Peyer's patch (tissue), 4 donors: Measurements from ENCODE around the gene PLXNA4. TPM values are rescaled to one million over a fixed set of nuclear protein-coding genes. Genes with fewer than 3 reads are reported as not detected.

Experiments used
- DNase-seq, 3 donors: peaks; one replicate each; pipeline ENCODE4 v3.0.0-alpha.2; 2017 to 2019
- H3K27ac ChIP-seq, 4 donors: fragments of 200-600 bp; sonication (generic); one replicate each; pipeline ENCODE4 v1.5.1; 2016 to 2019
- H3K27me3 ChIP-seq, 2 donors: fragments of 200-600 bp; sonication (generic); one replicate each; pipeline ENCODE4 v1.5.1; 2019
- H3K36me3 ChIP-seq, 3 donors: fragments of 200-600 bp; sonication (generic); one replicate each; pipeline ENCODE4 v1.5.1; 2016 to 2019
- H3K4me1 ChIP-seq, 4 donors: fragments of 200-600 bp; sonication (generic); one replicate each; pipeline ENCODE4 v1.5.1; 2016 to 2019
- H3K4me3 ChIP-seq, 4 donors: fragments of 200-600 bp; sonication (generic); 1 replicate in 3 of 4; 2 replicates in 1 of 4; pipeline ENCODE4 v1.5.1; 2016 to 2019; ENCODE audit warnings: mild to moderate bottlenecking in 1 of 4
- H3K9me3 ChIP-seq, 4 donors: fragments of 200-600 bp; sonication (generic); one replicate each; pipeline ENCODE4 v1.5.1; 2016 to 2019; ENCODE audit warnings: mild to moderate bottlenecking in 1 of 4
- POLR2A ChIP-seq, 2 donors: fragments of 450-650 bp; IDR thresholded peaks; one replicate each; pipeline ENCODE4 v1.5.1; 2017; ENCODE audit warnings: antibody characterized with exemption in 2 of 2, mild to moderate bottlenecking in 2 of 2, moderate library complexity in 2 of 2
- total RNA-seq, 4 donors: library from RNA; depleted of rRNA; stranded (reverse); fragments of >200 nt; gene quantifications; one replicate each; pipeline ENCODE4 v1.1.0, GENCODE V29; 2016
- TF ChIP-seq, protein P1 (sequence below), 6 experiments: fragments of 450-650 bp in 4 of 6; fragments of 200-600 bp in 2 of 6; sonication (generic) in 1 of 6; IDR thresholded peaks; one replicate each; pipeline ENCODE4 v1.5.1; 2017 to 2019; ENCODE audit warnings: antibody characterized with exemption in 6 of 6, mild to moderate bottlenecking in 3 of 6, moderate library complexity in 1 of 6

PLXNA4 gene
- total RNA-seq, 4 donors from 2014 or later, result 1.4 to 3.8 (median 3.0) TPM

DNA sequence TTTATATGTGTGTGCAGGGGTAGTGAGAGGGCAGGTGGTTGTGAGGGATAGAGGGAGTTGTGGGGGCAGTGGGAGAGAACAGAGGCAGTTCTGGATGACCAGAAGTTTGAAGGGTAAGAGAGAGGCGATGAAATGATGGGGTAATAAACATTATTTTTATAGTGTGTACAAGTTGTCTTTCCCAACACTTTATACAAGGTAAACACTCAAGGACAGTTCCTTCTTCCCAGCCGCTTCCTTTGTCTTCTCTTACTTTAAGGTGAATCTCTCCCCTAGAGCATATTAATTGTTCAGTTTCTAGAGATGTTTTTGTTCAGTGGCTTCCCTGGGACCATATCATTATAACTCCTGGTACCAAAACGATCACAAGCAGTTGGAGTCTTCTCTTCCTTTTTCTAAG lies 475.8 kb downstream of the PLXNA4 start:
- Histone ChIP-seq H3K4me3 (no peak overlapping the region), H3K27ac (no peak overlapping the region), H3K36me3 (no peaks in the 10 kb centered on the region), H3K9me3 (no peaks in the 10 kb centered on the region), H3K27me3 (no peaks in the 10 kb centered on the region), H3K4me1 (peaks cover 0 to 6% (median 0%) of the 10 kb centered on the region in 4 donors)
- no peak for TF ChIP-seq POLR2A (IDR thresholded peaks at IDR 0.05)
- TF ChIP-seq, protein P1, sequence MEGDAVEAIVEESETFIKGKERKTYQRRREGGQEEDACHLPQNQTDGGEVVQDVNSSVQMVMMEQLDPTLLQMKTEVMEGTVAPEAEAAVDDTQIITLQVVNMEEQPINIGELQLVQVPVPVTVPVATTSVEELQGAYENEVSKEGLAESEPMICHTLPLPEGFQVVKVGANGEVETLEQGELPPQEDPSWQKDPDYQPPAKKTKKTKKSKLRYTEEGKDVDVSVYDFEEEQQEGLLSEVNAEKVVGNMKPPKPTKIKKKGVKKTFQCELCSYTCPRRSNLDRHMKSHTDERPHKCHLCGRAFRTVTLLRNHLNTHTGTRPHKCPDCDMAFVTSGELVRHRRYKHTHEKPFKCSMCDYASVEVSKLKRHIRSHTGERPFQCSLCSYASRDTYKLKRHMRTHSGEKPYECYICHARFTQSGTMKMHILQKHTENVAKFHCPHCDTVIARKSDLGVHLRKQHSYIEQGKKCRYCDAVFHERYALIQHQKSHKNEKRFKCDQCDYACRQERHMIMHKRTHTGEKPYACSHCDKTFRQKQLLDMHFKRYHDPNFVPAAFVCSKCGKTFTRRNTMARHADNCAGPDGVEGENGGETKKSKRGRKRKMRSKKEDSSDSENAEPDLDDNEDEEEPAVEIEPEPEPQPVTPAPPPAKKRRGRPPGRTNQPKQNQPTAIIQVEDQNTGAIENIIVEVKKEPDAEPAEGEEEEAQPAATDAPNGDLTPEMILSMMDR (IDR thresholded peaks at IDR 0.05), result no peak
- DNase-seq, result no peak

DNA sequence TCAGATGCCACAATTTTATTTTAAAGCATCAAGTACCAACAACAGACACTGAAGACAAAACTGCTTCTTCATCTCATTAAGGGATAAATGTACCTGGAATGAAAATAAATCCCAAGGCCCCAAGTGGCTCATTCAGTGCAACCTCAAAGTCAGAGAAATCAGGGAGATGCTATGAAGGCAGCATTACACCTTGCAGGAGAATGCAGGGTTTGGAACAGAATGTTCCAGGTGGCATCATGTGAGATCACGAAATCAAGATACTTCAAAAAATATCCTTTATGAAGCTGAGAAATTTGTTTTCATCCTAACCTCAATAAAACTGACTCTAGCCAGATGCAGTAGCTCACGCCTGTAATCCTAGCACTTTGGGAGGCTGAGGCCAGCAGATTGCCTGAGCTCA lies 477.1 kb downstream of the PLXNA4 start:
- Histone ChIP-seq H3K27ac (no peak overlapping the region), H3K36me3 (no peaks in the 10 kb centered on the region), H3K9me3 (no peaks in the 10 kb centered on the region), H3K4me1 (peaks cover 0 to 4% (median 0%) of the 10 kb centered on the region in 4 donors), H3K27me3 (no peaks in the 10 kb centered on the region), H3K4me3 (no peak overlapping the region)
- TF ChIP-seq, protein P1 (IDR thresholded peaks at IDR 0.05), result no peak
- no peak for TF ChIP-seq POLR2A (IDR thresholded peaks at IDR 0.05)
- DNase-seq, result no peak

DNA sequence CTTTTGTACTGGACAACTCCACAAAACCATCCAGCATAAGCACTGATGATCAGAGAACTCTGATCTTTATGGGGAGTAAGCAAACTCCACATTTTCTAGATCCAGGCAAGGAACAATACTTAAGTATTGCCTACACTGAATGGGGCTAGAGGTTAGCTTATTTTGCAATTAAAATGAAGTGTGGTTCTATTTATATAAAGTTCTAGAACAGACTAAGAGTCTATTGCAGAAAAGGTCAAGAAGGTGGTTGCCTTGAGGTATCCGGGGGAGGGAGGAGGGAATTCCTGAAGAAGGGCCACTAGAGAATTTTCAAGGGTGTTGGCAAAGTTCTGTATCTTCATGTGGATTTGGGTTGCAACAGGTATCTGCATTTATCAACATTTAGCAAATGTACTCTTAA lies 477.9 kb downstream of the PLXNA4 start:
- no peak for TF ChIP-seq POLR2A (IDR thresholded peaks at IDR 0.05)
- TF ChIP-seq, protein P1 (IDR thresholded peaks at IDR 0.05), result no peak
- no peaks in the 10 kb centered on the region for H3K27me3 ChIP-seq
- H3K4me1 ChIP-seq, result no peaks in the 10 kb centered on the region
- no peaks in the 10 kb centered on the region for H3K9me3 ChIP-seq
- no peak for DNase-seq
- H3K27ac ChIP-seq, result no peak overlapping the region
- H3K36me3 ChIP-seq, result no peaks in the 10 kb centered on the region
- no peak overlapping the region for H3K4me3 ChIP-seq

DNA sequence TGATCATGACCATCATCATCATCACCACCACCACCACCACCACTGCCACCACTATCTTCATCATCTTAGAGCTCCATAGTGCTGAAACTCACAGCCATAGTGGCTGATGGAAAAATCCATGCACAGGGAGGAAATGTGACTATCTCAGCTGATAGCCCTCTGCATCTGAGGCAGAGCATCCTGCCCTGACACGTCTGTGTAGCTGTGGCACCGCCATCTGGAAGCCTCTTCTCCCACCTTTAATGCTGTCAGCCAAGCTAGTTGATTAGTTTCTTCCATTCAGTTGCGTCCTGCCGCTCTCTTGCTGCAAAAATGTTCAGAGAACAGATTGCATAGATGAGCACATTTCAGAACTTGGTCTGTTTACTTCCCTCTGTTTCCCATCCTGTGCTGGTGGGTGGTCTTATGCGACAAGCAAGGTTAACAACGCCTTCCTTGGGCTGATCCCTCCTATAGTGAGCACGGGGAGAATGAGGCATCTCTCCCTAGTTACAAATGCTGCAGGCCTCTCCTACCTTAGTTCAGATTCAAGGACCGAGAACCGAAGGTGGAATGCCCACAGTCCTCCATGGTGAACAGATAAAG lies 478.6 kb downstream of the PLXNA4 start:
- no peak for TF ChIP-seq POLR2A (IDR thresholded peaks at IDR 0.05)
- TF ChIP-seq, protein P1 (IDR thresholded peaks at IDR 0.05), result no peak

DNA sequence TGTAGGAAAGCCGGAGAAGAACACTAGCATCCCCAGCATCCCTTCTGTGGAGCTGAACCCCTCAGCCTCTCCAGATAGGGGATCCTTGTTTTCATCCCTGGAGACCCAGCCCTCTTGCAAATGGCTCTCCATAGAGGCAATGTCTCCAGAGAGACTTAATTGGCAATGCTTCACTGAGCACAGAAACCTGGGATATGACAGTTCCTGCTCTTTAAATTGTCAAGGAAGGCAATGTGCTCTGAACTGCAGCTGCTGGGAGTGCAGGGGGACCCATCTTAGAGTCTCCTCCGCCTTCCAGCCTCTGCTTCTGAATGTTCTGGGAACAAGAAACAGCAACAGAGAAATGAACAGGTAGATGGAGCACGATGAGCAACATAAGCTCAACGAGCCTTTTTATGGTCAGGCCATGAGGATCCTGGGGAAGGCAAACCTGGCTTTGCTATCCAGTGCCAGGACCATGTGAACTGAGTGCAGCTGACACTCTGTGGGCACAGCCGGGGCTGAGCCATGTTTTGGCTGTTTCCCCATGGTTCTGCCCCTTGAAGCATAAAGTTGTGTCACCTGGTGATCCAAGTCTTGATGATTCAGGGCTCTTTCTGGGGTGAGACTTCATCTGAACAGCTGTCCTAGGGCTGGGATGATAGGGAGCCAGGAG lies 481.0 kb downstream of the PLXNA4 start:
- no peak overlapping the region for H3K4me3 ChIP-seq
- no peak for DNase-seq
- H3K4me1 ChIP-seq, result no peaks in the 10 kb centered on the region
- H3K27me3 ChIP-seq, result no peaks in the 10 kb centered on the region
- no peaks in the 10 kb centered on the region for H3K36me3 ChIP-seq
- TF ChIP-seq POLR2A (IDR thresholded peaks at IDR 0.05), result no peak
- TF ChIP-seq, protein P1 (IDR thresholded peaks at IDR 0.05), result no peak
- no peak overlapping the region for H3K27ac ChIP-seq
- H3K9me3 ChIP-seq, result no peaks in the 10 kb centered on the region

More for the DNA sequence above, 478.6 kb downstream of the PLXNA4 start:
- no peaks in the 10 kb centered on the region for H3K36me3 ChIP-seq
- no peaks in the 10 kb centered on the region for H3K9me3 ChIP-seq
- H3K27ac ChIP-seq, result no peak overlapping the region
- no peak overlapping the region for H3K4me3 ChIP-seq
- no peaks in the 10 kb centered on the region for H3K4me1 ChIP-seq
- no peak for DNase-seq
- H3K27me3 ChIP-seq, result no peaks in the 10 kb centered on the region
